AG09319 (cell line): Measurements from ENCODE around the gene ARMC7.
"Not testable (repeated sequence)": the region's sequence is repeated elsewhere in the genome, so short reads cannot be mapped to it uniquely, and the experiment has no call there.

ENCODE experiments used
- DNase-seq: peaks from one replicate; pipeline ENCODE4 v3.0.0-alpha.2; 2010; ENCODE audit warnings: low read depth; ENCODE audit errors: extremely low read depth
- TF ChIP-seq, protein P1 (sequence below): IDR thresholded peaks from 2 replicates; pipeline ENCODE4 v1.5.1; 2011; ENCODE audit warnings: low read depth, mild to moderate bottlenecking, inconsistent platforms, low read length, moderate library complexity

Gene ARMC7

DNA sequence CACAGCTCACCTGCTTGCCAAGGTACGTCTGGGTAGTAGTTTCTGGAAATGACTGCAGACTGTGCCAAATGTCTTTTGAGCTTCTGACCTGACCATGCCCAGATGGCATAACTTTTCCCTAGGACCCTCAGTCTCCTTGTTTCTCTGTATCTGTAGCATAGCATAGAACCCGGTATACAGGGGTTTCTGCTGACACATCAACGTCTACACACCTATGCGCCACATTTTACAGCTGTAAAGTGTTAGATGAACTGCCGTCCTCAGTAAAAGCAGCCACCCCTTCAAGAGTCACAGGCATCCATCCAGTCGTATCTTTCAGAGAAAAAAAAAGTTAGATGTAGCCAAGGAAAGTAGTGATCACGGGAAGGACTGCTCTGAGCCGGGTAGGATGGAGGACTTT is 45.3 kb upstream of the ARMC7 start:
- DNase-seq, result no peak

DNA sequence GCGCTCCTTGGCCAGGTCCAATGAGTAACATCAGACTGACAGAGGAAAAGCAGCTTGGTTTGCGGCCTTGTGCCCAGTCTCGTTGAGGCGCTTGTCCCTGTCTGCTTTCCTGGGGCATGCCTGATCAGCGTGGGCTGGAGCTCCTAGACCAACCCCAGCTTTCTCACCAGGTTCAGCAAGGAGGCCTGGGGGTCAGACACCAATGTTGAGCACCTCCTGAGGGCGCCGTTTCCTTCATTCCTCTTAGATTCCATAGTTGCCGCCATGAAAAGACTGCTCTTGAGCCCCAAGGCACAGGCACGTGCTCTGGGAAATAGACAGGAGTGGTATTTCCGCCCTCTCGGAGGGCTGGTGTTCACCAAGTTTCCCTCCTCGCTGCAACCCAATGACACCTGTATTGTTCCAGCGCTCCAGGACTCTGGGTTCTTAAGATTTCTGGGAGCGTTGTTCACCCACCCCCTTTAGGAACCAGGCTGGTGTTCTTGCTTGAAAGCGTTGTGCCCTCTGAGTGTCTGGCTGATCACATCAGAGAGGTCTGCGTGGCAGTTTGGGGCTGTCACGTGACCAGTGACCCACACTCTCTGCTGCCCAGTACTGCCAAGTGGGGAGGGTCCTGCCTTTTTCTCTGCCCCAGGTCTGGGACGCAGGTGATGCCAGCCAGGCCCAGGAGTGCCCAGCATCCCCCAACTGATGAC is 44.8 kb upstream of the ARMC7 start:
- DNase-seq, result no peak
- TF ChIP-seq, protein P1, sequence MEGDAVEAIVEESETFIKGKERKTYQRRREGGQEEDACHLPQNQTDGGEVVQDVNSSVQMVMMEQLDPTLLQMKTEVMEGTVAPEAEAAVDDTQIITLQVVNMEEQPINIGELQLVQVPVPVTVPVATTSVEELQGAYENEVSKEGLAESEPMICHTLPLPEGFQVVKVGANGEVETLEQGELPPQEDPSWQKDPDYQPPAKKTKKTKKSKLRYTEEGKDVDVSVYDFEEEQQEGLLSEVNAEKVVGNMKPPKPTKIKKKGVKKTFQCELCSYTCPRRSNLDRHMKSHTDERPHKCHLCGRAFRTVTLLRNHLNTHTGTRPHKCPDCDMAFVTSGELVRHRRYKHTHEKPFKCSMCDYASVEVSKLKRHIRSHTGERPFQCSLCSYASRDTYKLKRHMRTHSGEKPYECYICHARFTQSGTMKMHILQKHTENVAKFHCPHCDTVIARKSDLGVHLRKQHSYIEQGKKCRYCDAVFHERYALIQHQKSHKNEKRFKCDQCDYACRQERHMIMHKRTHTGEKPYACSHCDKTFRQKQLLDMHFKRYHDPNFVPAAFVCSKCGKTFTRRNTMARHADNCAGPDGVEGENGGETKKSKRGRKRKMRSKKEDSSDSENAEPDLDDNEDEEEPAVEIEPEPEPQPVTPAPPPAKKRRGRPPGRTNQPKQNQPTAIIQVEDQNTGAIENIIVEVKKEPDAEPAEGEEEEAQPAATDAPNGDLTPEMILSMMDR, result no peak

More for the DNA sequence above, 45.3 kb upstream of the ARMC7 start:
- TF ChIP-seq, protein P1, result no peak

DNA sequence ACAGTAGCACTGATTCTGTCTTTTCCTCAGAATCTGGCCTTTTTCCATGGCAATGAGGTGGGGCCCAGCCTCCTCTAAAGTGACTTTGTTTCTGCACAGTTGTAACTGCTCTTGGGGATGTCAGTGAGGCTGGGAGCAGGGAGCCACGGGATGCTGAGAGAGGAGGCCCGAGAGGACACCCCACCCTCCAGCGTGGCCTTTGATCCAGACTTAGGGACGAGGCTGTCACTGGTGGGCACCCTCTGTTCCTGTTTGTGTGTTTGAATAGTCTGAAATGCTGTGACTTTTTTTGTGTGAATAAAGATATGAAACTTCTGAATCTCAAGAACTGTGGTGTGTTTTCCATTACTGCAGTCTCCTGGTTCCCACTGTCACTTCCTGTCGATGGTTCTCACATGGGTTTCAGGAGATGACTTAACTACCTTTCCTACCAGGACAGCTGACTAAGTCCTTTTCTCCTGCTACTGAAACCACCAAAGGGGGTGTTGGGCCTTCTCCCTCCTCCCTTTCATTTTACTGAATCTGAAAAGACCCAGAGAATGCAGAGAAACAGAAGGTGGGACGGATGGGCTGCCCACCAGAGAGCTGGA is 44.1 kb upstream of the ARMC7 start:
- no peak for DNase-seq
- TF ChIP-seq, protein P1, result no peak

DNA sequence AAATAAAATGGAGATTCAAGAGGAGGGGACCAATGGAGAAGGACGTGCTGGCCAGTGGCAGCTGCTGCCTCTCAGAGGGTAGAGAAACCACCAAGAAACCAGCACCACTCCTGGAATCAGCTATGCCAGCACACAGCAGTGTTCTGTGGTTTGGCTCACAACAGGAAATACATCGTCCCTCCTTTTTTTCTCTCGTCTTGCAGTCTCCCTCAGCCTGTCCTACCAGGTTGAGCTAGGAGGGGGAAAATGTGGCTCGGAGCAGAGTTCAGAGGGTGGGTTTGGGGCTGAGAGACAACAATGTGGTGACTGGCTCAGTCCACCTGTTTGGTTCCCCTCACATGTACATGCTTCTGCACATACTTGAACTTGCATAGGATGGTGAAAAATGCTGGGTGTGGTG is 41.9 kb upstream of the ARMC7 start:
- TF ChIP-seq, protein P1, result no peak
- no peak for DNase-seq

DNA sequence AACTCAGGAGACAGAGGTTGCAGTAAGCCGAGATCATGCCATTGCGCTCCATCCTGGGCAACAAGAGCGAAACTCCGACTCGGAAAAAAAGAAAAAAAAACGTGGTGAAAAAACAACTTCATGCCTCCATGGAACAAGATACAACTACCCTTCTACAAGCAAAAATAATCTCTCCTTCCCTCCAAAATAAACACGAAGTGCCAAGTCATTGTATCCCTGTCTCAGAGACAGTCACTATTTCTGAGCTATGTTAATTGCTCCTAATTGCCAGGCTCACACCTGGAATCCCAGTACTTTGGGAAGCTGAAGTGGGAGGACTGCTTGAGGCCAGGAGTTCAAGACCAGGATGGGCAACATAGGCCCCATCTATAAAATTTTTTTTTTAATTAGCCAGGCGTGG is 41.0 kb upstream of the ARMC7 start:
- TF ChIP-seq, protein P1, result no peak
- DNase-seq, result no peak

DNA sequence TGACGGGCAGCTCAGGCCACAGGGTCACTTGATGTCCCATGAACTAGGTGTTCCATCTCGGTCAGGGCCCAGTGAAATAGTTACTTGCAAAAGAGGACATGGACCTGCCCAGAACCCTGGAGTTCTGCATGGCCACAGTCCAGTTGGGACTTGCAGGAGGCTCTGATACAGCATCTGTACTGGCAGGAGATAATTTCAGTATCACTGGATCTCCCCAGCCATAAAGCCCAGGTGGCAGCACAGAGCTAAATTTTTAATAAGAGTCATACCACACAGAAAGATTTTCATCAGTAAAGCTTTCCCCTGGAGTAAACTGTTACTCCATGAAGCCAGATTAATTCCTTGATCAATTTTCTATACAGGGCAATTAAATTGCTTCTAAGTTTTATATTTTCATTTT is 40.0 kb upstream of the ARMC7 start:
- DNase-seq, result no peak
- TF ChIP-seq, protein P1, result peak; percentile 35

DNA sequence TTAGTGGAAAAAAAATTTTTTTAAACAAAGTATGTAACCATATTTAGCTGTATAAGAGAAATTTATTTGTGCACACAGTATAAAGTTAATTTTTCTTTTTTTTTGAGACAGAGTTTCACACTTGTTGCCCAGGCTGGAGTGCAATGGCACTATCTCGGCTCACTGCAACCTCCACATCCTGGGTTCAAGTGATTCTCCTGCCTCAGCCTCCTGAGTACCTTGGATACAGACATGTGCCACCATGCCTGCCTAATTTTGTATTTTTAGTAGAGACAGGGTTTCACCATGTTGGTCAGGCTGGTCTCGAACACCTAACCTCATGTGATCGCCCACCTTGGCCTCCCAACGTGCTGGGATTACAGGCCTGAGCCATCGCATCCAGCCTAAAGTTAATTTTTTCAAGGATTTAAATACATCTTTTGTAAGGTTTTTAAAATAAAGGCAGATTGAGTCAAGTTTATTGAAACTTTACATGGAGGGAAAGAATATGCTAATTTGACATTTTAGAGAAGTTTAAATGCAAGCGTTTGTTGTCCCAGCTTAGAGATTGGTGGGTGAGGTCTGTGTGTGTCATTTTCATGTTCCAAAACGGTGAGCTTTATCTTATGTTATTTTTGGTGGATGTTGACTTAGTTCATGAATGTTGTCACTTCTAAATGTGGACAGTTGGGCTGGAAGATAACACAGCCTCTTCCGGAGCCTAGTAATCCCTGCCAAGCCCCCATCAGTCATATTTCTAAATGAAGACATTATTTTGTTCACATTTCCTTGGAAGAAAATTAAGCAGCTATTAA is 38.1 kb upstream of the ARMC7 start:
- not testable (repeated sequence) for DNase-seq

DNA sequence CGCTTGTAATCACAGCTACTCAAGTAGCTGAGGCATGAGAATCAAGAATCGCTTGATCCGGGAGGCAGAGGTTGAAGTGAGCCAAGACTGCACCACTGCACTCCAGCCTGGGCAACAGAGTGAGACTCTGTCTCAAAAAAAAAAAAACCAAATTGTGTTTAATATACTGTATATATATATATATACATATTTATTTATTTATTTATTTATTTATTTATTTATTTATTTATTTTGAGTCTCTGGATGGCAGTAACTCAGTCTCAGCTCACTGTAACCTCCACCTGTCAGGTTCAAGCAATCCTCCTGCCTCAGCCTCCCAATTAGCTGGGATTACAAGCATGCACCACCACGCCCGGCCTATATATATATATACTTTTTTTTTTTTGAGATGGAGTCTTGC is 36.9 kb upstream of the ARMC7 start:
- not testable (repeated sequence) for DNase-seq
